D341Med (cell line): ENCODE results near the gene NOD1.
A peak's percentile ranks its signal among the peaks of the same experiment; 100 is the strongest.
"Not testable (repeated sequence)": the region's sequence is repeated elsewhere in the genome, so short reads cannot be mapped to it uniquely, and the experiment has no call there.

ENCODE experiments used
- DNase-seq: peaks from one replicate; pipeline ENCODE4 v3.0.0; 2012; ENCODE audit warnings: low spot score

The NOD1 gene

GRCh38 chr7:30413864-30414263, 64.7 kb downstream of the NOD1 start:
- no peak for DNase-seq

GRCh38 chr7:30412782-30413504, 65.6 kb downstream of the NOD1 start:
- DNase-seq = peak; percentile 61

GRCh38 chr7:30411897-30412296, 66.7 kb downstream of the NOD1 start:
- DNase-seq = no peak

GRCh38 chr7:30411173-30411572, 67.4 kb downstream of the NOD1 start:
- no peak for DNase-seq

- no peak for DNase-seq
These were observed 71.7 kb downstream of the NOD1 start for GRCh38 chr7:30406664-30407425.

- DNase-seq = no peak
These were observed 73.4 kb downstream of the NOD1 start for GRCh38 chr7:30405179-30405578.

- DNase-seq = no peak
These were observed 75.1 kb downstream of the NOD1 start for GRCh38 chr7:30403477-30403876.

GRCh38 chr7:30396389-30396788, 82.2 kb downstream of the NOD1 start:
- peak; percentile 30 for DNase-seq

- DNase-seq = no peak
These were observed 82.9 kb downstream of the NOD1 start for GRCh38 chr7:30395676-30396075.

- no peak for DNase-seq
These were observed 86.8 kb downstream of the NOD1 start for GRCh38 chr7:30391806-30392205.

- DNase-seq = no peak
These were observed 87.6 kb downstream of the NOD1 start for GRCh38 chr7:30390736-30391636.

GRCh38 chr7:30389791-30390190, 88.8 kb downstream of the NOD1 start:
- no peak for DNase-seq

- no peak for DNase-seq
These were observed 96.0 kb downstream of the NOD1 start for GRCh38 chr7:30382607-30383006.

GRCh38 chr7:30380824-30381223, 97.8 kb downstream of the NOD1 start:
- not testable (repeated sequence) for DNase-seq

- DNase-seq = no peak
These were observed 98.3 kb downstream of the NOD1 start for GRCh38 chr7:30380294-30380693.

- DNase-seq = no peak
These were observed 98.8 kb downstream of the NOD1 start for GRCh38 chr7:30379741-30380140.

GRCh38 chr7:30379131-30379530, 99.5 kb downstream of the NOD1 start:
- DNase-seq = no peak

GRCh38 chr7:30378275-30378674, 100.3 kb downstream of the NOD1 start:
- no peak for DNase-seq
